ENCODE data around the gene ISL2. TPM values are rescaled to one million over a fixed set of nuclear protein-coding genes. Genes with fewer than 3 reads are reported as not detected.
A peak's percentile ranks its signal among the peaks of the same experiment; 100 is the strongest.

The ISL2 gene
- total and polyA plus RNA-seq, 2 of the 4 experiments (the other 2 are of a cell fraction): 1.3 to 3.6 TPM

DNA sequence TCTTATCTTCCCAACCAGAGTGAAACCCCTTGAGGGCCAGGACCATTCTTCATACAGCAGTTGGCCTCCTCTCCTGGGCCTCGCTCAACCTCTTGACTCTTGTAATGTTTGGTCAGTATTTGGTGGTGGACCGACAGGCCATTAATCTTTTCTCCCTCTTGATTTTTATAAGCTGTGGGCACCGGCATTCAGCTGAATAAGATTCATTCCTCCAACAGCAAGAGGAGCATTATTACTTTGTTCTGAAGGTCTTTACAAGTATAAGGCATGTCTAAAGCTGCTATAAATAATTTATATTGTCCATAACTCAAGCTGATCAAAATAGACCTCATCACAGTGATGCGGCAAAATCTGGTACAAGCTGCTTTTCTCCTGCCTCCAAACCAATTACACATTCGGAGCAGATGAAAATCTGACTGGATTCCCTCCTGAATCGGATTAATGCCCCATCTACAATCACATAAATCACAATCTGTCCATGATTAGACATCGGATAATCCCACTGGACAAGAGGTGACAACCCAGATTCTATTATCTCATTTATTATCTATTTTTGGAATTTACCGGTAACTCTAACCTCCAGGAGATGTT is 8.4 kb upstream of the ISL2 start:
- Histone ChIP-seq H2AFZ (replicated peaks; ENCODE audit: low read length, poor library complexity) (no peak overlapping the region), H2BK5ac (ENCODE audit: low read depth, low read length, poor library complexity, severe bottlenecking) (no peak overlapping the region), H3K27me3 (ENCODE audit: control insufficient read depth, insufficient read depth, low read length) (peaks cover 15% of the 10 kb centered on the region), H3K79me1 (ENCODE audit: low read depth in 1 of 2, low read length in 2 of 2) (no peaks in the 10 kb centered on the region), H3K9me1 (ENCODE audit: insufficient read depth, low read length) (peaks cover 3% of the 10 kb centered on the region; the same call in 1 of the 2 replicates), H2AK5ac (ENCODE audit: low read depth, low read length) (no peak overlapping the region), H3K27ac (ENCODE audit: insufficient read depth, low read length) (no peak overlapping the region), H3K9ac (ENCODE audit: low read depth, low read length) (no peak overlapping the region), H2BK20ac (ENCODE audit: low read depth, low read length) (no peak overlapping the region), H4K91ac (ENCODE audit: insufficient read depth, low read depth, low read length) (no peak overlapping the region), H4K5ac (ENCODE audit: low read depth, low read length) (no peak overlapping the region), H2BK120ac (ENCODE audit: low read depth, low read length) (no peak overlapping the region), H3K4me3 (ENCODE audit: insufficient read depth, low read depth, low read length) (no peak overlapping the region), H3K4ac (ENCODE audit: low read depth, low read length) (no peak overlapping the region), H3K23ac (ENCODE audit: low read depth, low read length) (no peak overlapping the region), H3K9me3 (ENCODE audit: control insufficient read depth, insufficient read depth, low read length) (no peaks in the 10 kb centered on the region), H3K14ac (replicated peaks; ENCODE audit: low read depth, low read length) (no peak overlapping the region), H4K8ac (ENCODE audit: low read depth in 2 of 2, low read length in 2 of 2) (no peak overlapping the region), H2AK9ac (replicated peaks; ENCODE audit: low read depth, low read length, poor library complexity) (no peak overlapping the region), H3K4me2 (ENCODE audit: low read depth, low read length) (no peak overlapping the region), H3K56ac (ENCODE audit: extremely low read depth, insufficient read depth, low read length) (no peak overlapping the region), H2BK15ac (ENCODE audit: low read depth, low read length) (no peak overlapping the region), H3K36me3 (ENCODE audit: control insufficient read depth, insufficient read depth, low read length) (no peaks in the 10 kb centered on the region), H3K4me1 (ENCODE audit: control insufficient read depth, insufficient read depth, low read length) (peaks cover 5% of the 10 kb centered on the region; the same call in 1 of the 2 replicates), H4K20me1 (ENCODE audit: insufficient read depth, low read length) (no peaks in the 10 kb centered on the region), H3K18ac (ENCODE audit: low read depth, low read length) (no peak overlapping the region)
- intact Hi-C loops (cut with micrococcal nuclease): no loop called here
- POLR2A ChIA-PET (ENCODE audit: unreplicated experiment): no interaction called here
- CTCF ChIA-PET: no interaction called here
- no TSS peak for BruUV-seq (replicated peaks)
- ATAC-seq (ENCODE audit: low read depth): no peak
- peak; percentile 64; the same call in 1 of the 2 replicates for TF ChIP-seq NFE2L2 (IDR thresholded peaks at IDR 0.05; ENCODE audit: low read depth, low read length)
- TF ChIP-seq, protein P1, sequence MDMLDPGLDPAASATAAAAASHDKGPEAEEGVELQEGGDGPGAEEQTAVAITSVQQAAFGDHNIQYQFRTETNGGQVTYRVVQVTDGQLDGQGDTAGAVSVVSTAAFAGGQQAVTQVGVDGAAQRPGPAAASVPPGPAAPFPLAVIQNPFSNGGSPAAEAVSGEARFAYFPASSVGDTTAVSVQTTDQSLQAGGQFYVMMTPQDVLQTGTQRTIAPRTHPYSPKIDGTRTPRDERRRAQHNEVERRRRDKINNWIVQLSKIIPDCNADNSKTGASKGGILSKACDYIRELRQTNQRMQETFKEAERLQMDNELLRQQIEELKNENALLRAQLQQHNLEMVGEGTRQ (IDR thresholded peaks at IDR 0.05; ENCODE audit: low read depth, low read length): no peak
- no CpG with 5 or more reads among the region's 8 CpGs for WGBS, 2 experiments (ENCODE audit: extremely low coverage in 2 of 2, insufficient read length in 1 of 2)
- no peak for DNase-seq
- in situ Hi-C loops (cut with MboI; ENCODE audit: low sequenced_read_pairs): no loop called here
- dilution Hi-C loops (cut with HindIII; ENCODE audit: low sequenced_read_pairs, unreplicated experiment): no loop called here
